Ammon's horn (tissue), 1 donor: Measurements from ENCODE around the gene CMTM2.
"Not testable (repeated sequence)": the region's sequence is repeated elsewhere in the genome, so short reads cannot be mapped to it uniquely, and the experiment has no call there.

ENCODE experiments used
- DNase-seq: peaks from one replicate; pipeline ENCODE4 v3.0.0-alpha.2; 2016; ENCODE audit warnings: low spot score

Gene CMTM2

DNA sequence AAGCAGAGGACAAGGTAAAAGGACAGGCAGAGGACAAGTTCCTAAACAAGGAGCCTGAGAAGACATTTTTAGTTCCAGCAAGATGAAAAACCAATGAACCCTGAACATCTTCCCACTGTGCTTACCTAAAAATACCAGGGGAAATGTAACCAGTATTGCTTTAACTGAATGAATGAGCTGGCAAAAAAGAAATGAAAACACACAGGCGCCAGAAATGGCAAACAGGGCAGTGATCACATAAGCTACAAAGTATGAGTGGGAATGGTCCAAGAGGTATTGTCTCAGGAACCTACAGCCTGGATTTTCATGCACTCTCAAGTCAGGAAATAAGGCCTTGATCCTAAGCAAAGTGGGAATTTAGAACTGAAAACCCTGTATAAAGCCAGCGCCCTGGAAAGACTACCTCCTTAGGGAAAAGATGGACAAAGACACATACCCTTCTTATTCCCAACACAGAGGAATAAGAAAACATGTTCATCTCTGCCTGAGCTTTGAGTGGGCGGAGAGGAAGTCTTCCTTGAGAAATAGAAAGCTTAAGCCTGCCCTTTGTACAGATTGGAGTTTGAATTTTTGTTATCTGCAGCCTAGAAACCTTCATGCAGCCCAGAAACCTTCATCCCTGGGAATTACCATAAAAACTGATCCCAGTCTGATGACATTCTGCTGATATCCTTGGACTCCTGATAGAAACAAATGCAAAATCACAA, 2.1 kb downstream of the CMTM2 start:
- no peak for DNase-seq

DNA sequence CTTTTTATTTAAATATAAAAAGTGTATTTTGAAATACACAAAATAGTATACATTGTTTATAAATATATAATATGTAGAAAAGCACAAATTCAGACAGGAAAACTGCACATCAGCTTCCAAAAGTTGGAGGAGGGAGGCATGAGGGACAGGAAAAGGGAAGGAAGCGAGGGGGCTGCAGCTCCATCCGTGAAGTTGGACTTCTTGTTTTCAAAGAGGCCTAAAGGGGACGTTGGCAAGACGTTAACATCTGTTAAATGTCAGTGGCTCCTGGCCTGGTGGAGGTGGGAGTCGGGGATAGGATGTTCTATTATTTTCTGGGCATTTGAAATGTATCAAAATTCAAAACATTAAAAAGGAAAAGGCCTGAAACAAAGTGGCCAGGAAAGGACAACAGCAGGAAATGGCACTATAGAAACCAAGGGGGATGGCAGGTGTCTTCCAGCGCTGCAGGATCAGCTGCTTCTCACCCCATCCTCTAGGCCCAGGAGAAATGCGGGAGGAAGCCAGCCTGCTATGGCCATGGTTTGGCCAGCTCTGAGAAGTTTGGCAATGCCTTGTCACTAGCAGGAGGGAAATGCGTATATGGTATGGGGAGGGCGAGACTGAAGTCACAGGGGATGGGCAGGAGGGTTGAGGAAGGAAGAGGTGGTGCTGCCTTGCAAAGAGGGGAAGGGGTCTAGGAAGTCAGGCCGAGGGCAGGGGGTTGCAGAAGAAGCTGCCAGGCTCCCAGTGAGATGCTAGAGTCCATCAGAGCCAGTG, 6.4 kb downstream of the CMTM2 start:
- DNase-seq = peak; percentile 42

GRCh38 chr16:66587881-66588600, 8.8 kb downstream of the CMTM2 start:
- no peak for DNase-seq

DNA sequence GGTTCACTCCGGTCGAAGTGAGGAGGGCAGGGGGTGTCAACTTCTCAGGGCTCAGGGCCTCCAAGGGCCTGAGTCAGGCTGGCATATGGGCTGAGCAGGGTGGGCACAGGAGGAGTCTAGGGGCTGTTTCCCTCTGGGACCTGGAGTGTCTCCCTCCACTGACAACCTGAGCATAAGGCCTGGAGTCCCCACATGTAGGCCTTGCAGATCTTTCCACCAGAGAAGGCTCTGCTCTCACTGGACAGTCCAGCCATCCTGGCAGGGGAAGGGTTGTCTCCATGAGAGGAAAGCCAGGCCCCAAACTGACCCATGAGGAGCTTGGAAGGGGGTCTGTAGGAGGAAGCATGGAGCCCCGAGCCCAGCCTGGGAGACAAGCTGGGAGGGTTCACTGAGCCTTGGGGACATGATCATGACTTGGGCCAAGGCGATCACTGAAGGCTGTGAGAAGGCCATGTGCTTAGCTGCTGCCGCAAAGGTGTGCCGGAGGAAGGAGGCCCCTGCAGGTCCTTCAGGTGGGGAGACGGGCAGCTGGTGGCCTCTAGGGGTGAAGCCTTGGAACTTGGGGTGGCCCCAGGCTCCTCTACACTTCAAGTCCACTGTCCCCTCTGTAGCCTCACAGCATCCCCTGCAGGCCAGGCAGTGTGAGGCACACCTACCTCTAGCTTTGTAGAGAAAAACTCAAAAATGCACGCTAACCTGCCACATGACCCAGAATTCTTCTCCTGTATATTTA, 9.9 kb downstream of the CMTM2 start:
- DNase-seq = peak; percentile 74

DNA sequence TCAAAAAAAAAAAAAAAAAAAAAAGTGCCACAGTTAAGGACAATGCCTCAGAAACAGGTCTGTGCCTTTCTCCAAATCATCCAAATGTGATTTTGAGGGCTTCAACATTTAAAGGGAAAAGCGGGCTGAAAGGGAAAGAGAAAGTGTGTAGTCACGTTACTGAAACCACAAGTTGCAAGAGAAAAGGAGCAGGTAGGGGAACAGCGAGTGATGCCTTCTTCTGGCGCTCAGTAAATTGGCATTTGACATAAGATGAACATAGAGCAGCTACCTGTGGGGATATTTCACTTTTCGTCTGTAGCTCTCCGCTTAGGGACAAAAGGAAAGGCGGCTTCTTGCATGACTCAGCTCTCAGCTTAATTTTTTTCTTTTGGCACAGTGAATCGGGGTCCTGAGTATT, 11.1 kb downstream of the CMTM2 start:
- no peak for DNase-seq

DNA sequence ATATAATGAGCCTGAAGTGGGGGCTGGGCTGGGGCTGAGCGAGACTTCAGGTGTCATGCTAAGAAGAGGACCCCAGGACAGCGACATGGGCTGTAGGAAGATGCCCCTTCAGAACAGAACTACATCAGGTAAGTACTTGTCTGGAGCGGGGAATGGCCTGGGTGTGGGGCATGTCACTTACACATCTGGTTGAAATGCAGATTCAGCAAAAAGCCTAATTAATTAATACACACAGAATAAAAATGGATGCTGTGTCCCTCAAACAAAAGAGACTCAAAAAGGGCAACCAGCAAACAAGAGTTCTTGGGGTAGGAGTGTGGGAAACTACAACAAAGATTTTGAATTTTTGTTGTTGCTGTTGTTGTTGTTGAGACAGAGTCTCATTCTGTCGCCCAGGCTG, 11.8 kb downstream of the CMTM2 start:
- DNase-seq = no peak

DNA sequence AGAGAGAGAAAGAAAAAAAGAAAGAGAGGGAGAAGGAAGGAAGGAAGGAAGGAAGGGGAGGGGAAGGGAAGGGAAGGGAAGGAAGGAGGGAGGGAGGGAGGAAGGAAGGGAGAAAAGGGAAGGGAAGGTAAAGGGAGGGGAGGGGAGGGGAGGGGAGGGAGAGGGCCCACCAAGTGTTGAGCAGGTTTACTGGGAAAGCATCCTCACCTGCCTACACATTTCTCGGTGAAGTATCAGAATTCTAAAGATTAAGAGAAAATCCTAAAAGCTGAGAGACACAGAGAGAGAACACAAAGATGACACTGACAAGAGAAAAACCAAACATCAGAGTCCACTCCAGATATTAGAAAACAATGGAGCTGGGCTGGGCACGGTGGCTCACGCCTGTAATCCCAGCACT, 13.0 kb downstream of the CMTM2 start:
- DNase-seq = no peak

GRCh38 chr16:66592814-66593213, 13.6 kb downstream of the CMTM2 start:
- DNase-seq = no peak

GRCh38 chr16:66594739-66595138, 15.5 kb downstream of the CMTM2 start:
- no peak for DNase-seq

DNA sequence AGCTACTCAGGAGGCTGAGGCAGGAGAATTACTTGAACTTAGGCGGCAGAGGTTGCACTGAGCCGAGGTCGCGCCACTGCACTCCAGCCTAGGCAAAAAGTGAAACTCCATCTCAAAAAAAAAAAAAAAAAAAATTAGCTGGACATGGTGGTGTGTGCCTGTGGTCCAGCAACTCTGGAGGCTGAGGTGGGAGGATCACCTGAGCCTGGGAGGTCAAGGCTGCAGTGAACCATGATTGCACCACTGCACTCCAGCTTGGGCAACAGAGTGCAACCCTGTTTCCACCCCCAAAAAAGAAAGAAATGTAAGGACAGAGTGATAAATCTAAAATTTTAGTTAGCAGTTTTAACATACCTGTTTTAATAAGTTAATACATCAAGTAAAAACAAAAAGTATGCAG, 17.3 kb downstream of the CMTM2 start:
- DNase-seq = not testable (repeated sequence)

DNA sequence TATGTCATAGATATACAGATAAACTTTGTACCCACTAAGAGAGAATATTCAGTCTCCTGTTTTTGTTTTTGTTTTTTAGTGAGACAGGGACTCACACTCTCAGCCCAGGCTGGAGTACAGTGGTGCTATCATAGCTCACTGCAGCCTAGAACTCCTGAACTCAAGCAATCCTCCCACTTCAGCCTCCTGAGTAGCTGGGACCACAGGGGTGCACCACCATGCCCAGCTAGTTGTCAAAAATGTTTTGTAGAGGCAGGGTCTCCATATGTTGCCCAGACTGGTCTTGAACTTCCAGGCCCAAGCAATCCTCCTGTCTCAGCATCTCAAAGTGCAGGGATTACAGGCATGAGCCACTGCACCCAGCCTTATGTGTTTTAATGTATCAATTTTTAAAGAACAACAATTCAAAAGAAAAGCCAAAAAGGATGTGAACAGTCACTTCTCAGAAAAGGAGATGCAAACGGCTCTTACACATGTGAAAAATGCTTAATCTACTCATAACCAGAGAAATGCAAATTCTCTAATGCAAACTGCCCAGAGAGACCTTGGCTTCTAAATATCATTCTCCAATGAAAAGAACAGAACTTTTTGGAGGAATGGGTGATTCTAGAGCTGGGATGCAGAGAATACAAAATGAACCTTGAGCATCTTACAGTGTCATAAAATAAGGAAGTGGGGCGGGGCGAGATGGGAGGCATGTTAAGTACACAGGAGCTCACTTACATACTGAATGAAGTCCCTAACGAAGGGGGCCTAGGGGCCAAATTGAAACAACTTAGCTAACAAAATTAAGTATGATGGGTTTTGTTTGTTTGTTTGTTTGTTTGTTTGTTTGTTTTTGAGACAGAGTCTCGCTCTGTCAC, 18.0 kb downstream of the CMTM2 start:
- DNase-seq = no peak

DNA sequence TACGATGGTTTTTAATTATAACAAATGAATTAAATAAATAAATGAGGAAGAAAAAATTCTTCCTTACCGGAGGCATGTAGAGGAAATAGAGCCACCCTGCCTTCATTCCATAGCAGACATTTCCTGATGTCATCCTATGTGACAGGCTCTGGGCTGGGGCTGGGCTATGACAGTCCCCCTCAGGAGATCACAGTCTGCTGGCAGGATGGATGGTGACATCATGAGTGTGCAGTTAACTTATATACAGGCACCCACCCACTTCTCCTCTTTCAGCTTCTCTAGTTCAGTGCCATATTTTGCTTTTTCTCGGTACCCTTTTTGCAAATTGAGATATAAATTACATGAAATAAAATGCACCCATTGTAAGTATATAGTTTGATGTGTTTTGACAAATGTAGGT, 18.8 kb downstream of the CMTM2 start:
- DNase-seq = no peak

DNA sequence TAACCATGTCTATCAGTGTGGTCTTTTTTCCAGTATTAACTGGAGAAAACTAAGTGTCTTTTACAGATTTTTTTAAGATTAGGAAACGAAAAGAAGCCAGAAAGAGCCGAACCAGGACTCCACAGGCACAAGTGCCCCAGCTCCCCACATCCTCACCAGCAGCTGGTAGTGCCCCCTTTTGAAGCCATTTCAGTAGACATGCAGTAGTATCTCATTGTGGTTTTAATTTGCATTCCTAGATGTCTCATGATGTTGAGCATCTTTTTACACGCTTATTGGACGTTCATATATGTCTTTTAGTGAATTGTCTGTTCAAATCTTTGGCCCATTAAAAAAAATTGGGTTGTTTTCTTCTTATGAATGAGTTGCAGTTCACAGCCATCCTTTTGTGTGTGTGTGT, 20.5 kb downstream of the CMTM2 start:
- no peak for DNase-seq

DNA sequence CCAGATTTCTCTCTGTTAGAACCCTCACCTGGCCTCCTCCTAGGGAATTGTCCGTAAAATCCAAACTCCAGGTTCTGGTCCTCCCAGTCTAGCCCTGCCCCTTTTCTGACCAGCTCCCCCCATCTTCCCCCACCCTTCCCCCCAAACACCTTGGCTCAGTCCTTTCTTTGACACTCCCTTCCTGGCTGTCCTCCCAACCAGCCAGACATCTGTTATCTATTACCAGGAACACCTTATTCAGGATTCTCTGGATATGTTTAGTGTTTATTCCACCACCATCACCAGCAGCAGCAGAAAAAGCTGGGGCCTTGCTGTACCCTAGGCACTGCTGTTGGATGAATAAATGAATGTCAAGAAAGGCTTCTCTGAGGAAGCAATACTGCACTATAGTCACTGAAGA, 21.2 kb downstream of the CMTM2 start:
- no peak for DNase-seq

DNA sequence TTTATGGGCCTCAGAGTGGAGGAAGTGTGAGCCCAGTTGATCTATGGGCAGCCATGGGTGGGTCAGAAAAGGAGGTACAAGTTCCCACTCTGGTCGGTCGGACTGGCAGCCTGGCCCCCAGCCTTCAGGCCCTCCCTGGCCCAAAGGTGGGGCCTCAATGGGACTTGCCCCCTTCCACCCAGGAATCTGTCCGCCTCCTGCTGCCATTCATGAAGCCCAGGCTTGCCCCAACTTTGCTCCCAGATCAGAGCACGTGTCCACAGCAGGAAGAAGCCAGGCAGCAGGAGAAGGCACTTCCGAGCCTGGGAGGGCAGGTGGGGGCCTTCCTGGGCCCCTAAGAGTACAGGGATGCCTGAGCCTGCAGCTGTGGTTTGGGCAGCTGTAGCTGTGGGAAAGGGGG, 22.2 kb downstream of the CMTM2 start:
- DNase-seq = no peak

DNA sequence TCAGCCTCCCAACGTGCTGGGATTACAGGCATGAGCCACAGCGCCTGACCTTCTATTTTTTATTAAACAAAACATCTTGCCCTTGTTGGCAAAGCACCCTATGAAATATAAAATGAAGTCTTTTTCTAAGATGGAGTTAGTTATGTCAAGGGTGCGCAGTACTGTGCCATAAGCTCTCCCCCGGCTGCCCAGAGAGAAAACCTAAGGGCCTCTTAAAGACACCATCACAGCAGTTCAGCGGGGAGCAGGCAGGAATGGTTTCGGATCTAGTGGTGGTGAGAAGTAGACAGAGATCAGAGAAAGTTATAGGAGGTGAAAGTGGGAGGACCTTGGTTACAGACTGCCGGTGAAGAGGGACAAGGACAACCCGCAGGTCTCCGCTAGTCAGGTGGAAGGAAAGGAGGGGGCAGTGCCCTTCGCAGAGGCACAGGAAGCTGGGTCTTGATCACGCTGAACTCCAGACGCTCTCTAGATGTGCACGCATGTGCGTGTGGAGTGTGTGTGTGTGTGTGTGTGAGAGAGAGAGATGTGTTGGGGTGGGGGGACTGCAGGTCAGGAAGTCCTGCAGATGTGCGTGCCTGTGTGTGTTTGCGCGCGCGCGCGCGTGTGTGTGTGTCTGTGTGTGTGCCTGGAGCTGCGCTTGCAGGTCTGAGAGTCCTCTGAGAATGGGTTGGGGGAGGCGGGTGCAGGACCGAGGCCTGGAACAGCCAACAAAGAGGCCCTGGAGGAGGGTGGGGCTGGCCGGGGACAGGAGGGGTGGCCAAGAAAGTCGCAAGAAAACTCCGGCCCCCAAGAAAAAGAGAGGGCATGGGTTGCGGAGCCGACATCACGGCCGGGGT, 24.5 kb downstream of the CMTM2 start:
- no peak for DNase-seq

- no peak for DNase-seq
Measured at GRCh38 chr16:66604376-66605176, 25.3 kb downstream of the CMTM2 start, which contains the start of gene CMTM3. TSS of gene CMTM3 (plus strand) at chr16:66604704. CDS start at chr16:66604806, 102 bp downstream.

GRCh38 chr16:66605177-66605978, 26.1 kb downstream of the CMTM2 start:
- DNase-seq = no peak
